Fibroblast of villous mesenchyme (primary cell): ENCODE results near the gene TMX4. TPM values are rescaled to one million over a fixed set of nuclear protein-coding genes. Genes with fewer than 3 reads are reported as not detected.

Experiments used
- DNase-seq: peaks from one replicate; pipeline ENCODE4 v3.0.0-alpha.2; 2010; ENCODE audit warnings: low read depth
- H3K4me3 ChIP-seq: 2 replicates; pipeline ENCODE4 v1.5.1; 2011; ENCODE audit warnings: low read depth, mild to moderate bottlenecking, low read length
- CTCF ChIP-seq: IDR thresholded peaks from 2 replicates; pipeline ENCODE4 v1.5.1; 2012; ENCODE audit warnings: low read depth, mild to moderate bottlenecking, low read length; ENCODE audit not compliant: insufficient read depth
- total RNA-seq: library from RNA; depleted of rRNA; stranded (reverse); fragments of >200 nt; gene quantifications from 2 replicates; pipeline ENCODE4 v1.2.3, GENCODE V29; 2012

Gene TMX4
- total RNA-seq, 1 donor = 32.8 TPM

GRCh38 chr20:8019998-8020247 lies 362 bp upstream of the TMX4 start:
- H3K4me3 ChIP-seq = peak overlapping the region; percentile 80
- no peak for DNase-seq
- no peak for TF ChIP-seq CTCF

- TF ChIP-seq CTCF = no peak
- peak; percentile 49 for DNase-seq
- peak overlapping the region; percentile 80 for H3K4me3 ChIP-seq
These were observed 659 bp downstream of the TMX4 start for GRCh38 chr20:8018958-8019245.

GRCh38 chr20:8012724-8013123 lies 6.8 kb downstream of the TMX4 start:
- no peak for DNase-seq
- no peak for TF ChIP-seq CTCF
- no peak overlapping the region for H3K4me3 ChIP-seq

GRCh38 chr20:8008733-8009132 lies 10.8 kb downstream of the TMX4 start:
- no peak overlapping the region for H3K4me3 ChIP-seq
- DNase-seq = no peak
- no peak for TF ChIP-seq CTCF

- DNase-seq = no peak
- H3K4me3 ChIP-seq = no peak overlapping the region
- no peak for TF ChIP-seq CTCF
These were observed 12.1 kb downstream of the TMX4 start for GRCh38 chr20:8007490-8007889.

- no peak for TF ChIP-seq CTCF
- H3K4me3 ChIP-seq = no peak overlapping the region
- no peak for DNase-seq
These were observed 13.8 kb downstream of the TMX4 start for GRCh38 chr20:8005575-8006366.

GRCh38 chr20:8005033-8005432 lies 14.5 kb downstream of the TMX4 start:
- TF ChIP-seq CTCF = no peak
- no peak for DNase-seq
- H3K4me3 ChIP-seq = no peak overlapping the region
